ELF-1 (cell line): ENCODE measurements around the gene NXPE3.

Source experiments
- DNase-seq: peaks from one replicate; pipeline ENCODE4 v3.0.0-alpha.2; 2016; ENCODE audit warnings: low read depth, low spot score

Gene NXPE3

DNA sequence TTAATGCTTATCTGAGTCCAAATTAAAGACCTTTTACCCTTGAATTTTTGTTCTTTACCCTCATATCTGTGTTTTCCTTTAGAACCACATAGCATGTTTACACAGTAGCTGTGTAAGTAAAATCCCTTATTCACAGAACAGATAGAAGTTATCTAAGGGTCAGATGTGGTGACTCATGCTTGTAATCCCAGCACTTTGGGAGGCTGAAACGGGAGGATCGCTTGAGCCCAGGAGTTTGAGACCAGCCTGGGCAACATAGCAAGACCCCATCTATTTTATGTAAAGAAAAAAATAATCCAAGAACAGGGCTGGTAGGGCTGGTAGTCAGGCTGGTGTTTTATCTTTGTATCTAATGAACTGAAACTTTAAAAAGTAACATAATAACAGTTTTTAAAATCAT is 23.2 kb downstream of the NXPE3 start:
- no peak for DNase-seq

DNA sequence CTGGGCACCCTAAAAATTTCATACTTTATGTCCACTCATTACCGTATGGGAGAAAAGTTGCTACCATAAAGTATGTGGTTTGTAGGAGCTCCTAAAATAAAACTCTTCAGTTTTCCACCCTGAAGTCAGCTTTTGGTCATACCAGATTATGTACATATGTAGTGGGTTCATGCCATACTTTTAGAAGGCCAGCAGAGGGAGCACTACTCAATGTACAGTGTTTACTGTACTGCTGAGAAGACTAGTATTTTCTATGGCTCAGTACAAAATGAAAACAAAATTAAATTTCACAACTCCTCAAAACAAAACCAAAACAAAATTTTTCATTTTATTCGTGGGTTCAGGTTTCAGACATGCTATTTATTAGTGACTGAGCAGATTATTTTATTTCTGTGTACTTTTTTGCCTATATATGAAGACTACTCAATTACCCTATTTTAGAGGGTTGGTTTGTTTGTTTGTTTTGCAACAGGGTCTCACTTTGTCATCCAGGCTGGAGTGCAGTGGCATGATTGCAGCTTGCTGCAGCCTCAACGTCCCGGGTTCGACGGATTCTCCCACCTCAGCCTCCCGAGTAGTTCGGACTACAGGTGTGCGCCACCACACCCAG is 24.3 kb downstream of the NXPE3 start:
- DNase-seq, result no peak

DNA sequence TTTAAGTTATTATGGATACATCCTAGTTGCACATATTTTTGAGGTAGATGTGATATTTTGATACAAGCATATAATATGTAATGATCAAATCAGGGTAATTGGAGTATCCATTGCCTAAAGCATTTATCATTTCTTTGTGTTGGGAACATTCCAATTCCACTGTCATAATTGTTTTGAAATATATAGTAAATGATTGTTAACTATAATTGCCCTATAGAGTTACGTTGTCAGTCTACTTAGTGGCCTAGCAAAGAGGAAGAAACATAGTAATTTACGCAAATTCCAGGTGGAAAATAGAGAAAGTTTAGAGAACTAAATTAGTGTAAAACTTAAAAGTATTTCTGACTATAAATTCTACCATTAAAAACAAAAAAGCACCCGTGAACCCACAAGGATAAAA is 24.9 kb downstream of the NXPE3 start:
- DNase-seq, result no peak

DNA sequence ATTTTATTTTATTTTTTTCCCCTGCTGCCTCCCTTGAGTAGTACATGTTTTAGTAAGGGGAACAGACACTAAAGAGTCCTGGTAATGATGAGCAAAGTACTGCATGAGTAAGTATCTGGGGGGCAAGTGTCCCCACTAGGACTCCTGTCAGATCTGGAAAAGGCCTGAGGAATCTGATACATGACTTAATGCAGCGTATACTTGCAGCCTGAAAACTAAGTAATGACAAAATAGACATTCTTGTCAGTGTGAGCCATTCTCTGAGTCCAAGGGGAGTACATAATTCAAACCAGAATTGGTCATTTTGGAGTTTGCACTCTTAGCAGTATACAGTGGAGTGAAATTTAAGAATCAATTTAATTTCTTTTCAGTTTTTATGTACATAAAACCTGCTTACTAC is 27.5 kb downstream of the NXPE3 start:
- DNase-seq, result no peak

DNA sequence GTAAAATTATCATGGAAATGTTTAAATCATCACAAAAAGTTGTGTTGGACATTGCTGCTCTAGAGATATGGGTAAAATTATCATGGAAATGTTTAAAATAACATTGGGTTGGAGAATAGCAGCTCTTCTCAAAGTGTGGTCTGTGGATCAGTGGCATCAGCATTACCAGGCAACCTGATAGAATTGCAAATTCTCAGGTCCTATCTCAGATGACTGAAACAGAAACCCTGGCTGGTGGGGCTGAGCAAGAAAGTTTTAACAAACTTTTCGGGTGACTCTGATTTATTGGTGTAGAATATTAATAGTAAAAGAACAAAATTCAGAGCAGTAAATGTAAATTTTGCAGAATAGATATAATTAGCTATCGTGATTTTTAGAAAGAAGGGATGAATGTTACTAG is 28.9 kb downstream of the NXPE3 start:
- DNase-seq, result no peak

DNA sequence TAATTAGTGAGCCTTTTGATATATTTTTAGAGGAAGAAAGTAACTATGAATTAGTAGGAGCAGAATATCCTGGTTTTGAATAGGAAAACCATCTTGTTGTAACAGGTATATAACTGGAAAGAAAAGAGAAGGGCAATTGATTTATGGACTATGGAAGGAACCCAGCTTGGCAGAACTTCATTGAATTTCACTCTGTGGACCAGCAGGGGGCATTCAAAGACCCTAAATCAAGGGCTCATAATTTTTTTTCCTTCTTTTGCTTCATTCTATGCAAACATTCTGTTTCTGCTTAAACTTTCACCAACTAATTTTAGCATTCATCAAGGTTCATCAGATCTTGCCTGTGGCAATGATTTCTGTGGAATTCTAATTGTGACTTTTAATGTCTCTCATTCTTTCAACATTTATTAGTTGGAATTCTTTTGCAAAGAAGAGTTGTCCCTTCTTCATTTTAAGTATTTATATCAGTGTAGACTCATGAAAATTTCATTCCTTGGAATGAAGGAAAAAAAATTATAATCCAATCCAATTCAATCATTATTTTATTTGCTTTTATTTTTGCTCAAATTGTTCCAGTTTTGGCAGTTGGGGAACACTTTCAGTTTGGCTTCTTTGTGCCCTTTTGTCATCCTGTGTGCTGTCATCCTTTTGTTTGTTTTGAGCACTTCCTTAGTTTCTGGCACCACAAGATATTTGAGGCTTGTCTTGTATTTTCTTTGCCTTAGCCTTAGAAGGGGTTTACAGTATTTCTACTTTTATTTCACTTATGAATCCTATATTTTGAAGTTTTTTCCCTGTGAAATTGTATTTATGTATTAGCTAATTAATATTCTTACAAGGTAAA is 30.4 kb downstream of the NXPE3 start:
- peak; percentile 14 for DNase-seq

DNA sequence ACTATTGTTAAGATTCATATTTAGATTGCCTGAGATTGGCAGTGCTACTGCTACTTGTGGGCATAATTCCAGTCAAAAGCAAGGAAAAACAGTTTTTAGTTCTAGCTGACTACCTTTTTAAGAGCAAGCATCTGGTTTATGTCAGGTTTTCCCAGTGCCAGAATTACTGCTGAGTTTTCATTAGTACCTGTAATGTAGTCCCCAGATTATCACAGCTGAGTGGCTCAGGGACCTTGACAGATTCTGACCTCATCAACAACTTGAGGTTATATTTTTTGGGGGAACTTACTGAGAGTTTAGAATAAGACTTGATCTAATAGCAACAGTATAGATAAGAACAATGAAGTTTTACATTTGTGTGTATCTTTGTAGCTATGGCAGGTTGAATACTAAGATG is 31.0 kb downstream of the NXPE3 start:
- DNase-seq, result no peak

DNA sequence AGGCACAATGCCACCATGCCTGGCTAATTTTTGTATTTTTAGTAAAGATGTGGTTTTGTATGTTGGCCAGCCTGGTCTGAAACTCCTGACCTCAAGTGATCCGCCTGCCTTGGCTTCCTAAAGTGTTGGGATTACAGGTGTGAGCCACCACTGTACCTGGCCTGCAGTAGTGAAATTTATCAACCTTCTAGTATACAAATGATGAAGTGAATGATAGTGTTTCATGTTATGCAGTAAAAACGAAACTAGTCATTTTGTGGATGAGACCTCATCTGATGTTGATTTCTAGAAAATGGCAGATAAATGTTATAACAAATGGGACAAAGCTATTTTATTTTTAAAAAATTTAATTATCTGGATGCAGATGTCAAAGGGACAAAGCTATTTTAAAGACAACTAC is 32.9 kb downstream of the NXPE3 start:
- no peak for DNase-seq

DNA sequence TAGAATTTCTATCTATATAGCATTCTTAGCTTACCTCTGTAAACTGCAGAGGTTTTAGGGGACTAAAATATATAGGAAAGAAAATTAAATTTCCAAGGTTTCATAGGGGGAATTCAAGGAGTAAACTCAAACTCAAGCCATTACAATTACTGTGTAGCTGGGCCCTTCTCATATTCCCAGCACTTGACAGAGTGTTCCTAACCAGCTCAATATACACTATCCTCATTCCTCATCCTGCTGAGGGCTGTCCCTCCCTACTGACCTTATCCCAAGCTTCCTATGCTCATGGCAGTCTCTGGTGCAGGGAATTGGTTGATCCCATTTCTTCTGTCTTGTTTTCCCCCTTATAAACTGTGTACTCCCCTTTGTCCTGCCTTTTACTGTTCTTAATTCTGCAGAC is 33.9 kb downstream of the NXPE3 start:
- no peak for DNase-seq

DNA sequence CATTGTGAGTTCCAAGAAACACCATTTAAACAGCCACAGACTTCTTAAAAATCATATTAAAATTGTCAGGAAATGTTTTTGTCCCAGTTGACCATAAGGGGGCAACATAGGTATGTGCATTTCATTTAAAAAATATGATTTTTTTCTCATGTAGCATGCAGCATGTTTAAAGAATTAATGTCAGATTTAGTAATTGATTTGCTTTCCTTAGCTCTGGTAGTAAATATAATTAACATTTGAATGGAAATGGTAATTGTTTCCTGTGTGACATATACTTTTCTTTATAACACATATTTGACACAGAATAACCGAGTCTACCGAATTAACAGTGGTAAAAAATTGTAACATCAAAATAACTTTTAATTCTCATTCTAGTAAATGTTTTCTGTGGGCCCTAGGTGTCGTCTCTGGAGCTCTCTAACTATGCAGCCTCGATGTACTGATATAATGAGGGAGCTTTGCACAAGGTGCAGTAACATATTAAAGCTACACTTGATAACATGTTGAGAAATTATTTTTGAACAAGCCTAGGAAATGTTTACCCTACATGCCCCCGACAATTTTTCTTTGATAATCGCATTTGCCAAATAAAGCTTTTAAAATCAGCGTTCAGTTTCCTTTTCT is 34.9 kb downstream of the NXPE3 start:
- no peak for DNase-seq

DNA sequence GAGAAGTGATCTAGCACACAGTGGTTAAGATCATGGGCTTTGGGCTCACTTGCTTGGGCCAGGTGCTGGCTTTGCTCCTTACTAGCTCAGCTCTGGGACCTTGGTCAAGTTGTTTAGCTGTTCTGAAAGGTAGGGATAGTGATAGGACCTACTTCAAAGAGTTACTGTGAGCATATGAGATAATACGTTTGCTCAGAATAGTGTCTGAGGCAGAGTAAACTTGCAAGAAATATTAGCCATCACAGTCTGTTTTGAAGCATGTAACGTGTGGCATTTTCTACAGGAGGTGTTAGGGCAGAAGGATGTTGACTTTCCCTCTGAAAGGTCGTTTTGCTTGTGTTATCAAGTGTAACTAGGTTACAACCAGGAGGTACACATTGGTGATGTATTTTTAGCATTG is 35.8 kb downstream of the NXPE3 start:
- no peak for DNase-seq

DNA sequence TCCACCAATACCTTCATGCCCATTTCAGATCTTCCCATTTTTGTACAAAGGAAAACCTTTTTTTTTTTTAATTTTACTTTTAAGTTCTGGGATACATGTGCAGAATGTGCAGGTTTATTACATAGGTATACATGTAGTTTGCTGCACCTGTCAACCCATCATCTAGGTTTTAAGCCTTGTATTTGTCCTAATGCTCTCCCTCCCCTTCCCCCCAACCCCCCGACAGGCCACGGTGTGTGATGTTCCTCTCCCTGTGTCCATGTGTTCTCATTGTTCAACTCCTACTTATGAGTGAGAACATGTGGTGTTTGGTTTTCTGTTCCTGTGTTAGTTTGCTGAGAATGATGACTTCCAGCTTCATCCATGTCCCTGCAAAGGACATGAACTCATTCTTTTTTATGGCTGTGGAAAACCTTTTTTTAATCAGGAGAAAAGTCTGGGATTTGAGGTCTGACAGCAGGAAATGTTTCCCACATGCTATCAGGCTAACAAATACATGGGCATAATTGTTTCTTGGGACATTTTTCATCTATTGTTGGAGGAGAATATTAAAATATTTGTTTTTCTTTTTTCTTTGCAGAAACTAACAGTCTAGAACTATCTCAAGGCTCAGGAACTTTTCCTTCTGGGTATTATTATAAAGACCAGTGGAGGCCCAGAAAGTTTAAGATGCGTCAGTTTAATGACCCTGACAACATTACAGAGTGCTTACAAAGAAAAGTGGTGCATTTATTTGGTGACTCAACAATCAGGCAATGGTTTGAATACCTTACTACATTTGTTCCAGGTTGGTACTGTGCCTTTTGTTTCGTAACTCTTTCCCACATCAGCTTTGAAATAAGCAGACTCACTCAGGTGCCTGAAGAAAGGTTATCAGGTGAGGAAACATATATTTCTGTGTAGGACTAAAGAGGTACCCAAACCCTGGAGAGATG is 37.5 kb downstream of the NXPE3 start:
- no peak for DNase-seq

DNA sequence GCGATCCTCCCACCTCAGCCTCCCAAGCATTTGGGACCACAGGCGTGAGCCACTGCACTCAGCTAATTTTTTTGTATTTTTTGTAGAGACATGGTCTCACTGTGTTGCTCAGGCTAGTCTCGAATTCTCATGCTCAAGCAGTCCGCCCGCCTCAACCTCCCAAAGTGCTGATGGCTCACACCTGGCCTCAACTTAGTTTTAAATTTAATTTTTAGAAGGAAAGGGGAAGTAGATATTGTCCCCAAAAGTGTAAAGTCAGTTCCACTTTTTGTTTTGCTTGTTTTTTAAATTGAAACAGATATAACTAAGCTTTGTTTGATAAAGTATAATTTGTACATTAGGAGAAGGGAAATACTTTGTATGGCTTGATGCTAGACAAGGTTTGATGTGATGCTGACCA is 39.0 kb downstream of the NXPE3 start:
- DNase-seq, result no peak

DNA sequence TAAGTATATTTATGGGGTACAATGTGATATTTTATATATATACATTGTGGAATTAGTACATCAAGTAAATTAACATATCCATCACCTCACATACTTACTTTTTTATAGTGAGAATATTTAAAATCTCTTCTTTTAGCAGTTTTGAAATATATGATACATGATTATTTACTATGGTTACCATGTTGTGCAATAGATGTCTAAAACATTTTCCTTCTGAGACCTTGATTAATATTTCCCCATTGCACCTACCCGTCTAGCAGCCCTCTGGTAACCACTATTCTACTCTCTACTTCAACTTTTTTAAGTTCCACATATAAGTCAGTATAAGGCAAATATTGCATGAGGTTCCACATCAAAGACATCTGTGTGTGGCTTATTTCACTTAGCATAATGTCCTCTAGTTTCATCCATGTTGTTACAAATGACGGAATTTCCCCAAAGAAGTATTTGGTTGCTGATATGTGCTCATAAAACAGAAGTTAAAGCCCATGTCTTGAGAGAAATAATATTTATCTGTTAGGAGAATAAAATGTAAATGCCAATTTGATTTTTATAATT is 40.7 kb downstream of the NXPE3 start:
- DNase-seq, result no peak

DNA sequence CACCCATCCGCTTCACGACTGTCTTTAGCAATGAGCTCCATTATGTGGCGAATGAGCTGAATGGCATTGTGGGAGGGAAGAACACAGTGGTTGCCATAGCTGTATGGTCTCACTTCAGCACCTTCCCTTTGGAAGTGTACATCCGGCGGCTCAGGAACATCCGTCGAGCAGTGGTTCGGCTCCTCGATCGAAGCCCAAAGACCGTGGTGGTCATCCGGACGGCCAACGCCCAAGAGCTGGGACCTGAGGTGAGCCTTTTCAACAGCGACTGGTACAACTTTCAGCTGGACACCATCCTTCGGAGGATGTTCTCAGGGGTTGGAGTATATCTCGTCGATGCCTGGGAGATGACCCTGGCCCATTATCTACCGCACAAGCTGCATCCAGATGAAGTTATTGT is 42.5 kb downstream of the NXPE3 start:
- no peak for DNase-seq

DNA sequence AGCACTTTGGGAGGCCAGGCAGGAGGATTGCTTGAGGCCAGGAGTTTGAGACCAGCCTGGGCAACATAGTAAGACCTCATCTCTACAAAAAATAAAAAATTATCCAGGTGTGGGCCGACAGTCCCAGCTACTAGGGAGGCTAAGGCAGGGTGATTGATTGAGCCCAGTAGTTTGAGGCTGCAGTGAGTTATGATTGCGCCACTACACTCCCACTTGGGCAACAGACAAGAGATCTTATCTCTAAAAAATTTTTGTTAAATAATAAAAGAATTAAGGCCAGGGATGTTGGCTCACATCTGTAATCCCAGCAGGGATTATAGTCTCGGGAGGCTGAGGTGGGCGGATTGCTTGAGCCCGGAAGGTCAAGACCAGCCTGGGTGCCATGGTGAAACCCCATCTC is 44.5 kb downstream of the NXPE3 start:
- no peak for DNase-seq

DNA sequence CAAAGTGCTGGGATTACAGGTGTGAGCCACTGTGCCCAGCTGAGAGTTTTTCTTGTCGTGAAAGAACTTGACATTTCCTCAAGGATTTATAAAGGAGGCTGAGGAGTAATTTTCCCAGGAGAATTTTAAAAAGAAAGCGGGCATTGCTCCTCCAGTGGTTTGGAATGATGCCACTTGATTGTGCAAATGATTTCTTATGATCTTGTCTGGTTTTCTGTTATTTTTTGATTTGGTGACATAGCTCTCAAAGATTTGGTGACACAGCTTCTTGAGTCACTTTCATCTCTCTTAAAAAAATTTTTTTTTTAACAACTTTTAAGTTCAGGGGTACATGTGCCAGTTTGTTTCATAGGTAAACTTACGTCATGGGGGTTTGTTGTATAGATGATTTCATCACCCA is 45.7 kb downstream of the NXPE3 start:
- no peak for DNase-seq

DNA sequence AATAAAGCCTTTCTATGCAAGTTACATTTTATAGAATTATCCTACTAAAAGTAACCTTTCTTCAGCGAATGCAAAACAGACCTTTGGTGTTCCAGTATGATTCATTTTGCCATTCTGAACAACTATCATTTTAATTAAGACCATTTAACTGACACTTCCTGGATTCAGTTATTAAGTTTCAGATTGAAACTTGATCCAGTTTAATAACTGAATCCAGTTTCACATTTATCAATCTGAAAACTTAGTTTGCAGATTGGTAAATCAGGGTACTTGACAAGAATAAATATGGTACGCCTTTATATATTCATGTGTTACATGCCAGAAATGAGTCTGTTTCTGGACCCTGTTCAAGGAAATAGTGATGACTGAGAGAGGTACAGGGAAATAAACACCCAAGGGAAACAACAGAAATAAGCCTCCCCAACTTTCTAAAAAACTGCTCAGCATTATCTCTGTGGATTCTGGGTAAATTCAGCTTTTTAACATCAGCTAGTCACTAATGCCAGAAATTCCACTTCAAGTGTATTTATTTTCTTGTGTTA is 47.0 kb downstream of the NXPE3 start:
- DNase-seq, result no peak

DNA sequence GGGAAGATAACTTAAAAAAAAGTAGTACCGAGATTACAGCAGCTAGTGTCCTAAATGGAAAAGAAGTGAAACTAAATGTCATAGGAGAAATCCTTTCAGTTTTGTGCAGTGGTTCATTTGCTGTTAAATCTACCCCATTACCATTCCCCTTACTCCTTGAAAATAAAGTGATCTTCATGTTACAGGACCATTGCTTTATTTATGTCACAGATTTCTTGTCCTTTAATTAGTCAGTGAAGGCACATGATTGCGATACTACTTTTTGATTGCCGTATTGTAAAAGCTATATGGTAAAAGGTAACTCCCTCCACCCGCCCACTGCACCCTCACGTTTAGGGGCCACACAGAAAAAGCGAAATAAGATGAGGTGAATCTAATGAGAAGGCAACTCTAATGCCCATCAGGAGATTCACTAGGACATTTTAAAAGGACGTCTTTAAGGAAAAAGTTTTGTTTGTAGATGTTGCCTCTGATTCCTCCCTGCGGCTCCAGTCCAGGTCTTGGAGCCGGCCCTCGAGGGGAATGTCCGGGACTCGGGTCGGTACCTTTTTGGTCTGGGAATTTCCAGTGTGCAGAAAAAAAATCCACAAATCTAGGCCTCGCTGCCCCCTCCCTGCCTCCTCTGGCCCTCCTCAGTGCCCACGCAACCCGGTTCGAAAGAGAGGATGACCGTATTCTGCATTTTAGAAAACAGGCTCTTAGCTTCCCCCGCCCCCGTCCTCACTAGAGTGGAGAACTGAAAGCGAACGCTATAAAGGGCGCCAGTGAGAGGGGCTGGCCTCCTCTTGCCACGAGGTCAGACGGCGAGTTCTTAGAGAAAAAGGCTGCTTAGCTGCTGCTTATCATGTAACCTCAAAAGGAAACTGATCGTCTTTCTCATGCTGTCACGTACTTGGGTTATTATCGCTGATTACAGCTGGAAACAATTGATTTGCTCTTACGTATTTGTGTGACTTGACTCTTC is 48.5 kb downstream of the NXPE3 start:
- peak; percentile 77 for DNase-seq

DNA sequence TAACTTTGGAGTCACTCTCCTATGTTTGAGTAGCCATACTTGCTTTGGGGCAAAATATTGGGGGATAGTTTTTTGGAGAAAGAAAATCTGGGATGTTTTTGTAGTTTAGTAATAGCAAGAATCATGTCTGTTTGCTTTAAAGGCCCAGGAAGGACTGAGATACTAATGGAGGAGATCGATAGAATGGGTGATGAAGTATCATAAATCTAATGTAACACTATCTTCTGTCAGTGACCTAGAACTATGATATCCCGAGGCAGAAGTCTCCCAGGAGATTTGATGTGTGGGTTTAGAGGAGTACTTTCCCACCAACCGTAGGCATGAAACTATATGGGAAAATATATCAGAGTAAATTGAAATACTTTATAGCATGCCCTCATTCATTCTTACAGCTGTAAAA is 49.3 kb downstream of the NXPE3 start:
- no peak for DNase-seq
